Measurements from ENCODE around the gene NYAP2. TPM values are rescaled to one million over a fixed set of nuclear protein-coding genes. Genes with fewer than 3 reads are reported as not detected.

The NYAP2 gene
- total RNA-seq, 1 donor from 2014 or later, result not detected

DNA sequence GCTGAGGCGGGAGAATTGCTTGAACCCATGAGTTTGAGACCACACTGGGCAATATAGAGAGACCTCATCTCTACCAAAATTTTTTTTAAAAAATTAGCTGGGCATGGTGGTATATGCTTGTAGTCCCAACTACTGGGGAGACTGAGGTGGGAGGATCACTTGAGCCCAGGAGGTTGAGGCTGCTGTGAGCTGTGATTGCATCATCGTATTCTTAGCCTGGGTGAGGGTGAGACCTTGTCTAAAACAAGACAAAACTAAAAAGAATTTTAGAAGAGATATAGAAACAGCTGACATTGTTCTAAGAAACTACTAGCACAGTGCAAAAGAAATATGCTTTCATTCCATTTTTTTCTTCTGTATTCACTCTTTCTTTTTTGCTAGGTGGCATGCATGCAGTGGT, 298.4 kb downstream of the NYAP2 start:
- Mint-ChIP-seq H3K36me3 (ENCODE audit: low read depth, unreplicated experiment) (no peaks in the 10 kb centered on the region), H3K27ac (ENCODE audit: unreplicated experiment) (no peak overlapping the region), H3K4me1 (ENCODE audit: unreplicated experiment) (no peaks in the 10 kb centered on the region), H3K27me3 (ENCODE audit: unreplicated experiment) (no peaks in the 10 kb centered on the region), H3K4me3 (ENCODE audit: unreplicated experiment) (no peak overlapping the region), H3K9me3 (ENCODE audit: unreplicated experiment) (no peaks in the 10 kb centered on the region)
- TF ChIP-seq CTCF (IDR thresholded peaks at IDR 0.05; ENCODE audit: unreplicated experiment), result no peak
- DNase-seq (ENCODE audit: low spot score), result no peak

All from endothelial cell (in vitro differentiated cells).